ENCODE data around the gene LSS. TPM values are rescaled to one million over a fixed set of nuclear protein-coding genes. Genes with fewer than 3 reads are reported as not detected.

Gene LSS
- total RNA-seq (2014; rRNA removed) (45.7 and 53.9 TPM in 2 replicates), Bru-seq, nascent RNA (percentile 70 among the genes with signal in this experiment), BruChase-seq, experiment 1, labeled RNA remaining after a 6-hour chase (percentile 87 among the genes with signal in this experiment), BruChase-seq, experiment 2, labeled RNA remaining after a 2-hour chase (percentile 89 among the genes with signal in this experiment)
- long read RNA-seq, full-length matches to known transcripts, result 35 of 176 reads
- long read RNA-seq, partial matches to known transcripts, result 100 of 176 reads
- long read RNA-seq, other reads (novel, unspliced or antisense), result 41 of 176 reads

- POLR2A ChIA-PET (ENCODE audit: unreplicated experiment), result interaction anchor here (0.6 kb wide), 1 partner anchor 279 kb away, joined by 4 read pairs; no protein-coding TSS in a partner anchor
- ATAC-seq (peak; percentile 93), DNase-seq (peak; percentile 98)
- peaks cover 15% of the 10 kb centered on the region; the same call in 1 of the 2 replicates for H4K20me1 ChIP-seq (ENCODE audit: low read length)
- H3K4me1 ChIP-seq (ENCODE audit: insufficient read depth, low read length), result peaks cover 32% of the 10 kb centered on the region
- TF ChIP-seq EZH2 (IDR thresholded peaks at IDR 0.05; ENCODE audit: low read length, unreplicated experiment) (no peak), EZH2phosphoT487 (IDR thresholded peaks at IDR 0.05; ENCODE audit: borderline replicate concordance, low read length) (no peak), CTCF (conservative IDR thresholded peaks at IDR 0.05; ENCODE audit: low read depth, low read length) (no peak)
- H3F3A ChIP-seq (ENCODE audit: low read length, unreplicated experiment), result no peaks in the 10 kb centered on the region
- H3K27ac ChIP-seq (ENCODE audit: low read length), result peak within 1 kb of the TSS; percentile 33
- H3K9me2 ChIP-seq (replicated peaks; ENCODE audit: low read length), result no peaks in the 10 kb centered on the region
- peaks cover 53% of the 10 kb centered on the region for H3K79me2 ChIP-seq (ENCODE audit: low read length)
- peak within 1 kb of the TSS; percentile 94 for H3K4me2 ChIP-seq (ENCODE audit: low read length)
- CTCF ChIA-PET, result interaction anchor here (1.5 kb wide), 1 partner anchor 85 kb away, joined by 3 read pairs; no protein-coding TSS in a partner anchor
- H3K4me3 ChIP-seq (ENCODE audit: low read length), result peak within 1 kb of the TSS; percentile 86
- H3K9me3 ChIP-seq (ENCODE audit: low read length), result no peaks in the 10 kb centered on the region
- peak within 1 kb of the TSS; percentile 93 for H2AFZ ChIP-seq (ENCODE audit: low read length)
- 0 out of 2 replicates have a peak, but pooled peaks cover 9% of the 10 kb centered on the region for H3K36me3 ChIP-seq (ENCODE audit: low read depth, low read length)
- intact Hi-C loops (cut with micrococcal nuclease), result loop anchor here (5.0 kb wide), 1 partner anchor 94 kb away; the partner anchor contains the start of genes C21orf58 and PCNT
- H3K27me3 ChIP-seq (ENCODE audit: low read length), result no peaks in the 10 kb centered on the region
- no TSS peak for BruUV-seq (replicated peaks)
- peak within 1 kb of the TSS; percentile 84 for H3K9ac ChIP-seq (ENCODE audit: low read length)
Observed at GRCh38 chr21:46228345-46229051, at the start of gene LSS. TSS of gene LSS (minus strand) at chr21:46228774. CDS start at chr21:46228745, 29 bp downstream.

GRCh38 chr21:46274797-46275390 lies 46.3 kb upstream of the LSS start:
- no peak for TF ChIP-seq EZH2 (IDR thresholded peaks at IDR 0.05; ENCODE audit: low read length, unreplicated experiment)
- no peak for TF ChIP-seq CTCF (conservative IDR thresholded peaks at IDR 0.05; ENCODE audit: low read depth, low read length)
- TF ChIP-seq EZH2phosphoT487 (IDR thresholded peaks at IDR 0.05; ENCODE audit: borderline replicate concordance, low read length), result no peak
- POLR2A ChIA-PET (ENCODE audit: unreplicated experiment), result no interaction called here
- Histone ChIP-seq H3K79me2 (ENCODE audit: low read length) (no peaks in the 10 kb centered on the region), H3K4me3 (ENCODE audit: low read length) (no peak overlapping the region), H3K4me1 (ENCODE audit: insufficient read depth, low read length) (peaks cover 9% of the 10 kb centered on the region), H3K27ac (ENCODE audit: low read length) (no peak overlapping the region), H3K27me3 (ENCODE audit: low read length) (no peaks in the 10 kb centered on the region), H3K9me2 (replicated peaks; ENCODE audit: low read length) (no peaks in the 10 kb centered on the region), H3K9me3 (ENCODE audit: low read length) (no peaks in the 10 kb centered on the region), H3K36me3 (ENCODE audit: low read depth, low read length) (peaks cover 62% of the 10 kb centered on the region), H2AFZ (ENCODE audit: low read length) (no peak overlapping the region), H4K20me1 (ENCODE audit: low read length) (peaks cover 9% of the 10 kb centered on the region), H3K4me2 (ENCODE audit: low read length) (no peak overlapping the region), H3K9ac (ENCODE audit: low read length) (no peak overlapping the region), H3F3A (ENCODE audit: low read length, unreplicated experiment) (peaks cover 4% of the 10 kb centered on the region)
- ATAC-seq (no peak), DNase-seq (no peak)
- intact Hi-C loops (cut with micrococcal nuclease), result no loop called here
- CTCF ChIA-PET, result no interaction called here
- BruUV-seq (replicated peaks), result no TSS peak
